Forelimb muscle (tissue), 1 donor: ENCODE measurements around the gene TIRAP. TPM values are rescaled to one million over a fixed set of nuclear protein-coding genes. Genes with fewer than 3 reads are reported as not detected.
"Not testable (repeated sequence)": the region's sequence is repeated elsewhere in the genome, so short reads cannot be mapped to it uniquely, and the experiment has no call there.

ENCODE experiments used
- DNase-seq: peaks from one replicate; pipeline ENCODE4 v3.0.0-alpha.2; 2013; ENCODE audit warnings: low read depth
- polyA plus RNA-seq: library from polyadenylated mRNA; unstranded; fragments of 120-200 nt; gene quantifications from one replicate; pipeline ENCODE4 v1.2.1, GENCODE V29; 2013; ENCODE audit not compliant: insufficient read length

The TIRAP gene, protein sequence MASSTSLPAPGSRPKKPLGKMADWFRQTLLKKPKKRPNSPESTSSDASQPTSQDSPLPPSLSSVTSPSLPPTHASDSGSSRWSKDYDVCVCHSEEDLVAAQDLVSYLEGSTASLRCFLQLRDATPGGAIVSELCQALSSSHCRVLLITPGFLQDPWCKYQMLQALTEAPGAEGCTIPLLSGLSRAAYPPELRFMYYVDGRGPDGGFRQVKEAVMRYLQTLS
- polyA plus RNA-seq = 9.2 TPM

- no peak for DNase-seq
Measured at GRCh38 chr11:126282736-126283591, at the start of gene TIRAP. Gene TIRAP (plus strand): TSS chr11:126283093. CDS start chr11:126290895, 7,802 bp downstream.

- DNase-seq = no peak
Measured at GRCh38 chr11:126233391-126233790, 49.5 kb upstream of the TIRAP start.

GRCh38 chr11:126246636-126247035, 36.3 kb upstream of the TIRAP start:
- DNase-seq = no peak

GRCh38 chr11:126253265-126253664, 29.6 kb upstream of the TIRAP start:
- no peak for DNase-seq

GRCh38 chr11:126254819-126255218, 28.1 kb upstream of the TIRAP start:
- no peak for DNase-seq

DNA sequence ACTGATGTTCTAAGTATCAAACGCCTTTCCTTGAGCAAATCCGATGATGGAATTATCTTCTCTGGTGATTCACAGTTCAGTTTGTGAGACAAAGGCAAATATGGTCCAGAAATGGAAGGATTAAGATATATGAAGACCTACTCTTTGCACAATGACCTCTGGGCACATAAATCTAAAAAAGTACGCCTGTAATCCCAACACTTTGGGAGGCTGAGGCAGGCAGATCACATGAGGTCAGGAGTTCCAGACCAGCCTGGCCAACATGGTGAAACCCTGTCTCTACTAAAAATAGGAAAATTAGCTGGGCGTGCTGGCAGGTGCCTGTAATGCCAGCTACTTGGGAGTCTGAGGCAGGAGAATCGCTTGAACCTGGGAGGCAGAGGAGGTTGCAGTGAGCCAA, 27.4 kb upstream of the TIRAP start:
- not testable (repeated sequence) for DNase-seq

DNA sequence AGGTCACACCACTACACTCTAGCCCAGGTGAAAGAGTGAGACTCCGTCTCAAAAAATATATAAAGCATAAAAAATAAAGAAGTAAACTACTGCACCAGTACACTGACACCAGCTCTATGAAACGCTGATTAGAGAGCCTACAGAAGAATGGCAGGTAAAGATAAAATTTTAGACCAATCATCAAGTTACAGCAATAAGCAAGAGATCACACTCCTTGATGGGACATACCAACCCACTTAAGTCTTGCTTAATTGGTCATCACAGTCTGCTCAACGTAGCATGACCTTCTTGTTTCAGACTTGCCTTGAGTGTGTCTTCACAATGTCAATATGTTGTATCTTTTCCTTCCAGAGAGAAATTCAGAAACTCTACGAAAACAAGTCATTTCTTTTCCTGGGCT, 26.7 kb upstream of the TIRAP start:
- DNase-seq = no peak

DNA sequence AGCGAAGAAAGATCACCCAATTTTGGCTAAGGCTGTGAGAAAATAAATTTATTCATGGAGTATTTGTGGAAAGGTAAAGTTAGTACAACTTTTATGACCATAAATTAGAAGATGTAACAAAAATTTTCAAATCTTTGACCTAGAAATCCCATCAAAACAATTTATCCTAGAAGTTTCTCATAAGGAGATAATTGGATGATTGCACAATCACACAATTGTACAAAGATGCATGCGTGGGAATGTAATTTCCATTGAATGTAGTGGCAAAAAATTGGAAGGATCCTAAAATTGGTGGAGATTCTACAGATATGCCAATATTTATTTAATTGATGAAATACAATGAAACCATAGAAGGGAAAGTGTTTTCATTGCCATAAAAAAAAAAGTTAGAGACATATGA, 25.7 kb upstream of the TIRAP start:
- DNase-seq = no peak

DNA sequence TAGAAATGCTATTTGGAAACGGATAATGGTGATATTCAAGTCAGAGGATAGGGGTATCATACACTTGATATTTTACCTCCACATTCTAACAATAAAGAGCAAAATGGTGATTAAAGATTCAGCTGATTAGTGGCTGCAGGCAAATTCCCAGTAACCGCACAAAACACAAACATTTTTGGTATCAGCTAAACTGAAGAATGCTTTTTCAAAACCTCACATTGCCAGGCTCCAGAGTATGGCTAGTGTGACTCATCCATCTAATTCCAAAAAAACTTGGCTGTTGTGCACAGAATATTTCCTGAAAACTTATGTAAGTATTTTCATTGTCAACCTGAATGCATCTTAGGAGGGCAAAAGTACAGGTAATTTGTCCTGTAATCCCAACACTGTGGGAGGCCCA, 25.1 kb upstream of the TIRAP start:
- DNase-seq = no peak

DNA sequence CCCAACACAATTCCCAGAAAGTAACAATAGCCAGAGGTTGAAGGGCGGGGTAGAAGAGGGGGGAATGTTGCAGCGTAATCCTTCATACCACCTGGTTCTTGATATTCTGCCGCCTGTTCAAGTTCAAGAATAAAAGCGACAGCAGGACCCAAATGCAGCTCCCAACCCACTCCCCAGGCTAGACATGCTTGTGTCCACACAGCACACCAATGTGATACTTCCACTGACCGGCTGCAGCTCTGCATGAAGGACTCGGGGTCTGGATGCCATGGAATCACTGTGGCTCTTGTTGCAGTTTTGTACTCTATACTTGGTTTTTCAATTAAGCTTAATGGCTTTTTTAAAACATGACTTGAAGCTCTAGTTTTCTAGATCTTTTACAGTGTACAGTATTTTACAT, 20.7 kb upstream of the TIRAP start:
- no peak for DNase-seq

- no peak for DNase-seq
Measured at GRCh38 chr11:126263489-126263888, 19.4 kb upstream of the TIRAP start.

GRCh38 chr11:126265811-126266210, 17.1 kb upstream of the TIRAP start:
- no peak for DNase-seq

DNA sequence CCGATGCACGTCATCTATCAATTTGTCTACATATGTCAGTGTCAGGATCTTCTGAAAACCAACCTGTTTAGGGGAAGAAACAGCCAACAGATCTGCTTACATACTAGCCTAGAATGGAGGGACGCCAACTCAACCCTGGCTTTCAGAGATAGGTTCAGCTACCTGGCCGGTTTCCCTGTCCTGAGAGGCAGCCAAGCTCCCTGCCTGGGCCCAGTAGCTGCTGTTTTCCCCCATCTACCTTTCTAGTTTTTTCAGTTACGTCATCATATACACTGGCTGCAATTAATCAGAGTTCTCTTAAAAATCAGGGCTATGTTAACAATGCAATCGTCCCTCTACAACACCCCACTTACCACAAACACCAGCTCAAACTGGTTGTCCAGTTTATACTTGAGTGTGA, 15.2 kb upstream of the TIRAP start:
- no peak for DNase-seq

DNA sequence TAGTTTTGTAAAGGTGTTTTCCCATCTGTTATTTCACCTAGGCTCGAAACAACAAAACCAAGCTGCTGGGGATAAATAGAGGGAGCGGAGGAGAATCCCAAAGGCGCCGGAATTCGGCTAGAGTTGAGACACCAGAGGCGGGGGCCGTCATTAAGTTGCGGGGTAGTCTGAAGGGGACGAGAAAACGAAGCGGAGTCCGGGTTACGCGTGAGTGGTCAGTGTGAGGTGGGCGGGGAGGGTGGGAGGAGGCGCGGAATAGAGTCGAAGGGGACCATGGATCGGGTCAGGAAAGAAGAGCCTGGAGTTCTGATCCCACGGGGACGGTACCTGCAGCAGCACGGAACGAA, 14.6 kb upstream of the TIRAP start:
- no peak for DNase-seq

DNA sequence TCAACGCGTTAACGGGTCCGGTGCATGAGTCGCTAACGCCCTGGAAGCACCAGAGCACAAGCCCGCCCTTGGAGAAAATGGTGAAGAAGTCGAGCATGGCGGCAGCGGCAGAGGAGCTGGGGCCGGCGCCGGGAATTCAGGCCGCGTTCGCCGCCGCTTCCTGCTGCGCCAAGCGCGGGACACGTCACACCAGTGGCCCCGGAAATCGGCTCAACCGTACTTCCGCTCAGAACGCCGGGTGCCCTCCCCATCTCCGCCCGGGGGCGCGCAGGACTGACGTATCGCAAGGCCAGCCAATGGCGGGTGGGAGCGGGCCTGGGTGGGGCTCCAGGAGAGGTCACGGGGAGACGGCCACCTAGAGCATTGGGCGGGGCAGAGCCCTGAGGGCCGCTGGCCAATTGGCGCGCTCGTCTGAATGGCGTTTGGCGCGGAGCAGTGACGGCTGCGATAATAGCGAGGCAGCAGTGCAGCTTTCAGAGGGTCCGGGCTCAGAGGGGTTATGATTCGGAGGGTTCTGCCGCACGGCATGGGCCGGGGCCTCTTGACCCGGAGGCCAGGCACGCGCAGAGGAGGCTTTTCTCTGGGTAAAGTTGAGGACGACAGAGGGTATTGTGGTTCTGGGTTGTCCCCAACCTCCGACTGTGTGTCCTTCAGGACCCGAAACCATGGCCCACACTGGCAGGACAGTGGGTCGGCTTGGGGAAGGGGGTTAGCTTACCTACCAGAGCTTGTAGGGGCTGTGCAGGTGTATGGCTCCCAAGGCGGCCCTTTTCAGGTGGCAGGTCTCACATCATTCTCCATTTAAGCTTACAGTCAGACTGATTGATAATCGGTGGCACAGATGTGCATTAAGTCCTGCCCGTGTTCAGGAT, 13.9 kb upstream of the TIRAP start, which contains the start of the genes FOXRED1 and SRPRA:
Gene FOXRED1 (plus strand): TSS at position 447 of the 872 bp plus-strand sequence. CDS start 53 bp downstream, at position 500.
Gene SRPRA (minus strand): TSS at position 188 of the 872 bp plus-strand sequence. CDS start 91 bp downstream, at position 97.
- peak; percentile 87 for DNase-seq

DNA sequence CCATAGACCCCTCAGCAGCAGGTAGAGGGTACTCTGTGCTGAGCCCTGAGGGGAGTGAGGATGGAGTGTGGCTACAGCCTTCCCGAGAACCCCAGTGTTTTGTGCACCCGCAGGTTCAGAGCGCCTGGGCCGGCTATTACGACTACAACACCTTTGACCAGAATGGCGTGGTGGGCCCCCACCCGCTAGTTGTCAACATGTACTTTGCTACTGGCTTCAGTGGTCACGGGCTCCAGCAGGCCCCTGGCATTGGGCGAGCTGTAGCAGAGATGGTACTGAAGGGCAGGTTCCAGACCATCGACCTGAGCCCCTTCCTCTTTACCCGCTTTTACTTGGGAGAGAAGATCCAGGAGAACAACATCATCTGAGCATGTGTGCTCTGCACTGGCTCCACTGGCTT, 5.6 kb upstream of the TIRAP start:
- no peak for DNase-seq

- DNase-seq = no peak
Measured at GRCh38 chr11:126277780-126278179, 5.1 kb upstream of the TIRAP start.

GRCh38 chr11:126279191-126279590, 3.7 kb upstream of the TIRAP start:
- no peak for DNase-seq

DNA sequence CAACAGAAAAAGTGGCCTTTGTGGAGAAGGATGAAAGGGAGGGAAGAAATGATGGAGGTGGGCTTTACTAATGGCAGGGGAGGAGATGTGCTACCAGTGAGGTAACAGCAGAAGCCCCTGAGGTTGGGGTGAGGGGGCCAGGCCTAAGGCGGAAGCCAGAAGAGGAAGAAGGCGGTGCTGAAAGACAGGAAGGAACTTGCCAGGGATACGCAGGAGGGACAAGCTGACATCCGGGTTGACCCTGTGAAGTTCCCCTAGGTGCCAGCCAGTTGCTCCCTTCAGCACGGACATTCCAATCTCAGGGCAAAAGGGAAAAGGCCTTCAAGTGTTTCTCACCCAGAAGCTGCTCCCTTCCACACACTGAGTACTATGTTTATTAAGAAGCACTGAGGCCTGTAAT, 2.3 kb upstream of the TIRAP start:
- no peak for DNase-seq

DNA sequence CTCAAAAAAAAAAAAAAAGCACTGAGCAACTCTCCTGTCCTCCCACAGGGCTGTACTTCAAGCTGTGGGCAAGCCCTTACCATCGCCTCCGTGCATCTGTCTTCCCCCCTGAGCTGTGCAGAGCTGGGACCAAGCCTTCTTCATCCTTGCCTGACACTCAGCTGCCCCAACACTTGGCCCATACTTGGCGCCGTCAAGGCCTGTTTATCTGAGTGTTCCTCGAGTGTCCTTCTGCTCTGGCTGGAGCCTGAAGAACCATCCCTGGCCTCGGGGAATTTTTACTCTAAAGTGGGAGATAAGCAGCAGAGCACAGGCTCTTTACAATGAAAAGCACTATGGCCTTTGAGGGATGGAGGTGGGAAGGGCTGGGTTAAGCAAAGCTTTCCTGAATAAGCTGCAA, 1.6 kb upstream of the TIRAP start:
- DNase-seq = no peak

- DNase-seq = no peak
Measured at GRCh38 chr11:126281666-126282175, 1.2 kb upstream of the TIRAP start.

DNA sequence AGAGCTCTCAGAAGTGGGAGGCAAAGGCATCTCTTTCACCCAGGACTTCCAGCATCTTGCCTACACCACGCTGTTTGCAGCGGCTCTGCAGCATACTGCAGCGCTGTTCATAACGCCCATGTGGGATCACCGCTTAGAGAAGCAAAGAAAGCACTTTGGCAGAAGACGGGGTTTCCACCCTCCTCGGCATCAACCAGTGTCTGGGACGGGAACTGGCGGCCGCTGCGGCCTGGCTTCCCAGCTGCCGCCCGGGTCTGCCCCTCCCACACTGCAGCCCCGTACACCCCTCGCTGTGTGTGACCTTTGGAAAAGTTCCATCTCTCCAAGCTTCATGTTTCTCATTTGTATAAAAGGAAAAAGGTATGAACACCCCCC, 545 bp upstream of the TIRAP start:
- no peak for DNase-seq
